ENCODE data around the gene ARHGAP21.

ARHGAP21 gene

GRCh38 chr10:24533981-24534380, 189.7 kb downstream of the ARHGAP21 start:
- no peak for DNase-seq (ENCODE audit: low read depth)

All from fibroblast of the conjunctiva (primary cell).